Activated CD8-positive, alpha-beta T cell treated with anti-CD3 and anti-CD28 coated beads for 36 hours (primary cell): ENCODE results near the gene DSC2. TPM values are rescaled to one million over a fixed set of nuclear protein-coding genes. Genes with fewer than 3 reads are reported as not detected.
"Not testable (repeated sequence)": the region's sequence is repeated elsewhere in the genome, so short reads cannot be mapped to it uniquely, and the experiment has no call there.

Experiments used
- ATAC-seq: fragments of 200-7000 bp; cut with Tn5 transposase; one replicate; pipeline ENCODE4 v1.10.0; 2021; ENCODE audit warnings: mild to moderate bottlenecking, moderate library complexity
- CTCF ChIA-PET: fragments of 350-600 bp; sonication (Branson Sonifier 250); formaldehyde crosslinking; loops from one replicate; lab custom pipeline; 2021; ENCODE audit warnings: antibody characterized with exemption; lab: Charles Lee
- POLR2A ChIA-PET: fragments of 350-600 bp; sonication (Branson Sonifier 250); formaldehyde crosslinking; loops from one replicate; lab custom pipeline; 2021; ENCODE audit warnings: antibody characterized with exemption; lab: Charles Lee
- DNase-seq: peaks from one replicate; pipeline ENCODE4 v3.0.0-alpha.2; 2020
- H3K27ac Mint-ChIP-seq: one replicate; pipeline ENCODE4 v1.8.0; 2021; ENCODE audit warnings: mild to moderate bottlenecking, mixed read lengths
- H3K27me3 Mint-ChIP-seq: one replicate; pipeline ENCODE4 v1.8.0; 2021; ENCODE audit warnings: mixed read lengths
- H3K36me3 Mint-ChIP-seq: one replicate; pipeline ENCODE4 v1.8.0; 2021; ENCODE audit warnings: low read depth, mixed read lengths
- H3K4me1 Mint-ChIP-seq: one replicate; pipeline ENCODE4 v1.8.0; 2021; ENCODE audit warnings: low read depth, mixed read lengths
- H3K4me3 Mint-ChIP-seq: one replicate; pipeline ENCODE4 v1.8.0; 2021; ENCODE audit warnings: mild to moderate bottlenecking, moderate library complexity, mixed read lengths
- H3K9me3 Mint-ChIP-seq: one replicate; pipeline ENCODE4 v1.8.0; 2021; ENCODE audit warnings: mixed read lengths
- CTCF ChIP-seq: fragments of 200-600 bp; IDR thresholded peaks from one replicate; pipeline ENCODE4 v1.8.0; 2022; ENCODE audit warnings: antibody characterized with exemption, mild to moderate bottlenecking
- intact Hi-C: fragments of 100-400 bp; cut with micrococcal nuclease; formaldehyde crosslinking; loops from one replicate; pipeline ENCODE4 v1.10.0; 2022
- total RNA-seq, 2 experiments: library from RNA; stranded (reverse); gene quantifications; one replicate each; pipeline ENCODE4 v1.2.3, GENCODE V29; 2021

DSC2 gene
- total RNA-seq, 2 experiments from 2014 or later: not detected

- ChIA-PET CTCF (no interaction called here), POLR2A (no interaction called here)
- intact Hi-C loops: no loop called here
- H3K36me3 Mint-ChIP-seq: peaks cover 3% of the 10 kb centered on the region
- no peak overlapping the region for H3K4me3 Mint-ChIP-seq
- H3K9me3 Mint-ChIP-seq: peaks cover 8% of the 10 kb centered on the region
- H3K27ac Mint-ChIP-seq: no peak overlapping the region
- ATAC-seq (no peak), DNase-seq (no peak)
- H3K4me1 Mint-ChIP-seq: peaks cover 3% of the 10 kb centered on the region
- no peak for TF ChIP-seq CTCF
- peaks cover 41% of the 10 kb centered on the region for H3K27me3 Mint-ChIP-seq
Measured at GRCh38 chr18:31040686-31041270, 61.4 kb downstream of the DSC2 start.

GRCh38 chr18:31039426-31039825 lies 62.8 kb downstream of the DSC2 start:
- peaks cover 3% of the 10 kb centered on the region for H3K4me1 Mint-ChIP-seq
- H3K36me3 Mint-ChIP-seq: peaks cover 3% of the 10 kb centered on the region
- peaks cover 37% of the 10 kb centered on the region for H3K27me3 Mint-ChIP-seq
- peaks cover 4% of the 10 kb centered on the region for H3K9me3 Mint-ChIP-seq
- ATAC-seq: no peak
- TF ChIP-seq CTCF: no peak
- H3K27ac Mint-ChIP-seq: no peak overlapping the region
- ChIA-PET CTCF (no interaction called here), POLR2A (no interaction called here)
- DNase-seq: no peak
- no peak overlapping the region for H3K4me3 Mint-ChIP-seq
- intact Hi-C loops: no loop called here

DNA sequence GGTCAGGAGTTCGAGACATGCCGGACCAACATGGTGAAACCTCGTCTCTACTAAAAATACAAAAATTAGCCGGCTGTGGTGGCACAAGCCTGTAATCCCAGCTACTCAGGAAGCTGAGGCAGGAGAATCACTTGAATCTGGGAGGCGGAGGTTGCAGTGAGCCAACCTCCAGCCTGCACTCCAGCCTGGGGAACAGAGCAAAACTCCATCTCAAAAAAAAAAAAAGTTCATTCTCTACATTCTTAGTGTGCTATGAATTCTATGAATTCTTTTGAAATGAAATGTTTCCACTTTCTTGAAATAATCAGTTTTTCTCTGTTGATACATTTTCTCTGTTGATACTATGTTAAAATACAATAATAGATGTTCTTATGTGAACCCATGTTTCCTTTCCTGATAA lies 64.5 kb downstream of the DSC2 start:
- H3K36me3 Mint-ChIP-seq, DNase-seq, ATAC-seq, H3K4me3 Mint-ChIP-seq, intact Hi-C loops, H3K27ac Mint-ChIP-seq, H3K9me3 Mint-ChIP-seq, CTCF ChIA-PET, H3K4me1 Mint-ChIP-seq, POLR2A ChIA-PET: not testable (repeated sequence)
- H3K27me3 Mint-ChIP-seq: peaks cover 22% of the 10 kb centered on the region

GRCh38 chr18:31034541-31034940 lies 67.7 kb downstream of the DSC2 start:
- ATAC-seq (no peak), DNase-seq (no peak)
- no peaks in the 10 kb centered on the region for H3K9me3 Mint-ChIP-seq
- ChIA-PET CTCF (no interaction called here), POLR2A (no interaction called here)
- peaks cover 3% of the 10 kb centered on the region for H3K4me1 Mint-ChIP-seq
- H3K27me3 Mint-ChIP-seq: no peaks in the 10 kb centered on the region
- no peaks in the 10 kb centered on the region for H3K36me3 Mint-ChIP-seq
- no peak overlapping the region for H3K4me3 Mint-ChIP-seq
- intact Hi-C loops: no loop called here
- TF ChIP-seq CTCF: no peak
- no peak overlapping the region for H3K27ac Mint-ChIP-seq

DNA sequence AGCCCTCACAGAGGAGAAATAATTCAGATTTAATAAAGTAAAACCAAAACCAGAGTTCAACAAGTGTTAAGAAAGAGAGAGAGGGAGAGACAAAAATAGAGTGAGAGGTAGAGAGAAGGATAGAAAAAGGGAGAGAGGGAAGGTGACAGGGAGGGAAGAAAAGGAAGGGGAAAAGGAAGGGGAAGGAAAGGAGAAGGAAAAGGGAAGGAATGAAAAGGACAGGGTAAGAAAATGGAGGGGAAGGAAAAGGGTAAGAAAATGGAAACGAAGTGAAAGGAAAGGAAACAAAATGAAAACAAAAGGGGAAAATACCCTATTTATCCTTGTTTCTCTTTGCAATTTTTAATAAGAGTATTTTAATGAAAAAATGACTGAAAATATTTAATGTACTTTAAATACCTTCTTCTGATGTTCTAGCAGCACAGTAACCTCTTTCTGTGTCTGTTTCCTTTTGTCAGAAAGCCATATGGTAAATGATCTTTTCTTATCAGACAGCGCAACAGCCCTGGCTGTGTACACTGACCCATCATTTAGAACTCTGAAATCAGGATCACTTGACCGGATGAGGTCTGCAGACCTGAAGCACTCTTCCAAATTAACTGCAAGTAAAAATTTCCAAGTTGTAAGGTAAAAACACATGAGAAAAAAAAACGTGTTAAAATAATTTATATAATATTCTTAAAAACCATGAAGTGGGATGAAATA lies 71.5 kb downstream of the DSC2 start:
- no peaks in the 10 kb centered on the region for H3K36me3 Mint-ChIP-seq
- H3K27ac Mint-ChIP-seq: no peak overlapping the region
- peaks cover 1% of the 10 kb centered on the region for H3K9me3 Mint-ChIP-seq
- TF ChIP-seq CTCF: no peak
- DNase-seq (no peak), ATAC-seq (no peak)
- ChIA-PET CTCF (no interaction called here), POLR2A (no interaction called here)
- H3K4me3 Mint-ChIP-seq: no peak overlapping the region
- no peaks in the 10 kb centered on the region for H3K4me1 Mint-ChIP-seq
- H3K27me3 Mint-ChIP-seq: no peaks in the 10 kb centered on the region
- intact Hi-C loops: no loop called here
